Uterus (tissue), 4 donors: ENCODE measurements around the gene TMEM14B. TPM values are rescaled to one million over a fixed set of nuclear protein-coding genes. Genes with fewer than 3 reads are reported as not detected.

Experiments
- DNase-seq, 2 donors: peaks; one replicate each; pipeline ENCODE4 v3.0.0-alpha.2; 2019 to 2020
- H3K27ac ChIP-seq, 2 donors: fragments of 200-600 bp; sonication (generic); 1 replicate in 1 of 2; 2 replicates in 1 of 2; pipeline ENCODE4 v1.5.1; 2016 to 2018
- H3K27me3 ChIP-seq, 2 donors: fragments of 200-600 bp; sonication (generic); one replicate each; pipeline ENCODE4 v1.5.1; 2018 to 2019; ENCODE audit warnings: control low read depth in 1 of 2
- H3K36me3 ChIP-seq, 2 donors: fragments of 200-600 bp; sonication (generic); one replicate each; pipeline ENCODE4 v1.5.1; 2019; ENCODE audit warnings: control low read depth in 1 of 2
- H3K4me1 ChIP-seq, 2 donors: fragments of 200-600 bp; sonication (generic); one replicate each; pipeline ENCODE4 v1.5.1; 2018 to 2019; ENCODE audit warnings: control low read depth in 1 of 2
- H3K4me3 ChIP-seq, 2 donors: fragments of 200-600 bp; sonication (generic); 1 replicate in 1 of 2; 2 replicates in 1 of 2; pipeline ENCODE4 v1.5.1; 2018 to 2019; ENCODE audit warnings: mild to moderate bottlenecking in 1 of 2
- H3K9me3 ChIP-seq, 2 donors: fragments of 200-600 bp; sonication (generic); one replicate each; pipeline ENCODE4 v1.5.1; 2019; ENCODE audit warnings: control low read depth in 1 of 2
- POLR2A ChIP-seq, 2 donors: fragments of 450-650 bp; IDR thresholded peaks; one replicate each; pipeline ENCODE4 v1.6.1; 2016; ENCODE audit warnings: antibody characterized with exemption in 2 of 2, mild to moderate bottlenecking in 1 of 2, moderate library complexity in 1 of 2
- intact Hi-C: fragments of 100-400 bp; cut with DNase I; formaldehyde crosslinking; loops from one replicate; pipeline ENCODE4 v1.15.1; 2023; ENCODE audit warnings: low total_unique reads
- small RNA-seq: library from RNA; depleted of rRNA; stranded (forward); fragments of <200 nt; gene quantifications from one replicate; pipeline ENCODE3, GENCODE V24; 2016
- total RNA-seq, 4 donors: library from RNA; depleted of rRNA in 3 of 4; stranded (reverse); fragments of >200 nt in 3 of 4; gene quantifications; one replicate each; pipeline versions ENCODE4 v1.1.0 to v1.2.4, GENCODE V29; 2014 to 2023
- TF ChIP-seq, protein P1 (sequence below), 4 experiments: fragments of 200-600 bp in 2 of 4; fragments of 450-650 bp in 2 of 4; sonication (generic) in 2 of 4; IDR thresholded peaks; one replicate each; pipeline ENCODE4 v1.5.1; 2016 to 2019; ENCODE audit warnings: antibody characterized with exemption in 4 of 4, mild to moderate bottlenecking in 2 of 4, moderate library complexity in 1 of 4
- donor health status: DM: yes; HTN: yes; CAD: no.

The TMEM14B gene
- total RNA-seq, 4 donors from 2014 or later, result 48.5 to 71.9 (median 54.6) TPM

DNA sequence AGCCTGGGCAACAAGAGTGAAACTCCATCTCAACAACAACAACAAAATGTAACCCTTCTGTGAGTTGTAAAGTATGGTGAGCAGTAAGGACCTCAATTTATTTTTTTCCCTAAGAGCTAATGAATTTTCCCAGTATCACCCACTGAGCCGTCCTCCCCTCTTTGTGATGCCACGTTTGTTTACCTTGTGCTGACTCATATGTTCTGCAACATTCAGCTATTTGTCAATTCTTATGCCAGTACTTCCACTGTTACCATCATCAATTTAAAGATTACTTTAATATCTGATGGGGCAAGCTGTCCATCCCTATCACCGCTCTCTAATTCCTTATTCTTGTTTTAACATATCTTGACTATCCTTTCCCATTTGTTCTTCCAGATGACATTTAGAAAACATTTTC lies 53.2 kb downstream of the TMEM14B start:
- no peak for TF ChIP-seq POLR2A (IDR thresholded peaks at IDR 0.05)
- TF ChIP-seq, protein P1, sequence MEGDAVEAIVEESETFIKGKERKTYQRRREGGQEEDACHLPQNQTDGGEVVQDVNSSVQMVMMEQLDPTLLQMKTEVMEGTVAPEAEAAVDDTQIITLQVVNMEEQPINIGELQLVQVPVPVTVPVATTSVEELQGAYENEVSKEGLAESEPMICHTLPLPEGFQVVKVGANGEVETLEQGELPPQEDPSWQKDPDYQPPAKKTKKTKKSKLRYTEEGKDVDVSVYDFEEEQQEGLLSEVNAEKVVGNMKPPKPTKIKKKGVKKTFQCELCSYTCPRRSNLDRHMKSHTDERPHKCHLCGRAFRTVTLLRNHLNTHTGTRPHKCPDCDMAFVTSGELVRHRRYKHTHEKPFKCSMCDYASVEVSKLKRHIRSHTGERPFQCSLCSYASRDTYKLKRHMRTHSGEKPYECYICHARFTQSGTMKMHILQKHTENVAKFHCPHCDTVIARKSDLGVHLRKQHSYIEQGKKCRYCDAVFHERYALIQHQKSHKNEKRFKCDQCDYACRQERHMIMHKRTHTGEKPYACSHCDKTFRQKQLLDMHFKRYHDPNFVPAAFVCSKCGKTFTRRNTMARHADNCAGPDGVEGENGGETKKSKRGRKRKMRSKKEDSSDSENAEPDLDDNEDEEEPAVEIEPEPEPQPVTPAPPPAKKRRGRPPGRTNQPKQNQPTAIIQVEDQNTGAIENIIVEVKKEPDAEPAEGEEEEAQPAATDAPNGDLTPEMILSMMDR (IDR thresholded peaks at IDR 0.05), result no peak
- no peak overlapping the region for H3K27ac ChIP-seq
- no peaks in the 10 kb centered on the region for H3K27me3 ChIP-seq
- H3K4me3 ChIP-seq, result no peak overlapping the region
- H3K9me3 ChIP-seq, result no peaks in the 10 kb centered on the region
- H3K4me1 ChIP-seq, result no peaks in the 10 kb centered on the region
- intact Hi-C loops, result no loop called here
- no peak for DNase-seq
- no peaks in the 10 kb centered on the region for H3K36me3 ChIP-seq

DNA sequence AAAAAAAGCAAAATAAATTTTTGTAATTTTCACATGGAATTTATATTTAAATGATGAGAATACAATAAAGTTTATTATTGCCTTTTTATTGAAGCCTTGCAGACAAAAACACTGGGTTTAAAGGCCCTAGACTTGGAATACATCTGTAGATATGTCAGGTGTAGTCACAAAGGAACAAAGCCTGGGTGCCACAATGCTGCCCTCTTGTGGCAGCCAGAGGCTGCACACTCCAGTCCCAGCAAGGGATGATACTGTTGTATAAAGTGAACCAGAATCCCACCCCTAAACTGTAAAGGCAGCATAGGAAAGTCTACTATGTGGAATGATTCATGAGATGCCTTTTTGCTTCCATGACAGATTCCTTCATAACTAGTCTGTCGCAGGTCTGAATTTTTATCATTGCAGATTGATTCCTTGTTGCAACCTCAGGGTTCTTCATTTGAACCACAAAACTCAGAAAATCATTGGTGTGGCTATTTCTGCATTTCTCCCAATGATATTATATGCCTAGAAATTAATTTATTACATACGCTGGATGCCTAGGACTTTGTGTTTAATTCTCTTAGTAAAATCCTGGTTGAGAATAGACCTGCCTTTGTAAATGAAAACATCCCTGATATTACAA lies 53.7 kb downstream of the TMEM14B start:
- TF ChIP-seq, protein P1 (IDR thresholded peaks at IDR 0.05), result peak; percentile 70 to 92 (median 80)
- no peak for TF ChIP-seq POLR2A (IDR thresholded peaks at IDR 0.05)
- intact Hi-C loops, result no loop called here
- peak; percentile 18 to 45 for DNase-seq

More for the DNA sequence above, 53.7 kb downstream of the TMEM14B start:
- no peaks in the 10 kb centered on the region for H3K36me3 ChIP-seq
- H3K4me3 ChIP-seq, result no peak overlapping the region
- H3K27me3 ChIP-seq, result no peaks in the 10 kb centered on the region
- no peak overlapping the region for H3K27ac ChIP-seq
- H3K4me1 ChIP-seq, result no peaks in the 10 kb centered on the region
- no peaks in the 10 kb centered on the region for H3K9me3 ChIP-seq

Small RNAs within 50 kb of the gene (small RNA-seq; reads per million reads assigned to genes)
- not detected for gene RNA5SP203

Other genes starting within 250 kb of the TMEM14B start
- 10 to 100 TPM in 2 of 4 donors, 1 to 10 TPM in 2; 7.8 to 16.2 (median 10.9) TPM for gene GCNT2, start 226.5 kb upstream of the TMEM14B start, total RNA-seq
- gene C6orf52, start 53.2 kb upstream of the TMEM14B start, total RNA-seq, result 10 to 100 TPM in 1 of 4 donors, not detected in 3; 79.7 TPM
- 10 to 100 TPM; 14.2 to 34.1 (median 18.8) TPM for gene PAK1IP1, start 52.8 kb upstream of the TMEM14B start, total RNA-seq
- gene TMEM14C, start 24.7 kb upstream of the TMEM14B start, total RNA-seq, result 100 to 1,000 TPM in 3 of 4 donors, 10 to 100 TPM in 1; 97.5 to 236 (median 159) TPM
- gene MAK, start 90.7 kb downstream of the TMEM14B start, total RNA-seq, result 1 to 10 TPM in 1 of 4 donors, under 1 TPM in 1, not detected in 2; 0.97 to 1.8 TPM
- not detected for gene GCM2, start 134.2 kb downstream of the TMEM14B start, total RNA-seq
- gene SYCP2L, start 139.2 kb downstream of the TMEM14B start, total RNA-seq, result 1 to 10 TPM in 2 of 4 donors, under 1 TPM in 1, not detected in 1; under 0.01 to 4.9 (median 3.5) TPM